HG03280 (cell line): ENCODE measurements around the gene XRCC4.
"Not testable (repeated sequence)": the region's sequence is repeated elsewhere in the genome, so short reads cannot be mapped to it uniquely, and the experiment has no call there.

ENCODE experiments used
- ATAC-seq: cut with Tn5 transposase; IDR thresholded peaks from one replicate; pipeline ENCODE4 v1.9.1; 2021; ENCODE audit warnings: mild to moderate bottlenecking, moderate library complexity; ENCODE audit not compliant: unreplicated experiment

The XRCC4 gene

DNA sequence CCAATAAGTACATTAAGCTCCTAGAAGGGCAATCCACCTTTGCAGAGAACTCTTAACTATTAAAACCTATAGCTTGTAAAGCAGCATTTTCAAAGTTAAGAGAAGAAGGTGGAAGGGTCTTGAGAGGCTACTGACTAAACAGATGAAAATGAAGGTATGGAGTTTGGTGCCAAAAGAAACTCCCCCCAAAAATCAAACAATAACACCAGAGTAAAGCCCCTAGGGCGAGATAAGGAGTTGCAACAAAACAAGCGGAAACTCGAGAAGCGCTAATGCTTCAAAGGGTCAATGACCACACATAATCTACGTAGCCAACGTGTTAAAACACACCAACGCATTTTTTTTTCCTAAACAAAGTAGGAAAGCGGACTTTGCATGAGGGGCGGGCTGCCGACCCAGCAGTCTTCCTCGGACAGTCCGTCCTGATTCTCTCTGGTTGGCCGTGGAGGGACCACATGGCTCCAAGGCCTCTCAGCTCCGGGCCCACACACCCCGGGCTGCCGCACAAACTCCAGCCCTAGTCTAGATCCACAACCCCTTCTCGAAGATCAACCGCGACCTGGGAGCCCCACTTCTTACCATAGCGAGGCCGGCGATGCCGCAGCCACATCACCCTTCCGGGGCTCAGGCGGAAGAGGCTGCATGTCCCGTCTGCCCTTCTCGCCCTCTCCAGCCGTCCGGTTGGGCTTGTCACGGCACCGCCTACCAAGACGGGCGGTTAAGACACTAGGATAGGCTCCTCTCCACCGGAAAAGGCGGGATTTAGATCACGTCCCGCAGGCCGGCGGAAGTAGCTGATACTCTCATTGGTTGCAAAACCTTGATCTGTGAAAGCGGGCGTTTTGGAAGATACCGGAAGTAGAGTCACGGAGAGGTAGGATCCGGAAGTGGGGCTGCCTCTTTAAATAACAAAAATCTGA, at the start of gene XRCC4, which contains the start of gene TMEM167A:
Gene XRCC4, plus strand, starts transcription at position 806 of the 920 bp plus-strand sequence. CDS start 27,373 bp downstream, outside the sequence.
Gene TMEM167A, minus strand, starts transcription at position 653 of the 920 bp plus-strand sequence. Its CDS starts 71 bp downstream, at position 582.
- peak; percentile 99 for ATAC-seq

DNA sequence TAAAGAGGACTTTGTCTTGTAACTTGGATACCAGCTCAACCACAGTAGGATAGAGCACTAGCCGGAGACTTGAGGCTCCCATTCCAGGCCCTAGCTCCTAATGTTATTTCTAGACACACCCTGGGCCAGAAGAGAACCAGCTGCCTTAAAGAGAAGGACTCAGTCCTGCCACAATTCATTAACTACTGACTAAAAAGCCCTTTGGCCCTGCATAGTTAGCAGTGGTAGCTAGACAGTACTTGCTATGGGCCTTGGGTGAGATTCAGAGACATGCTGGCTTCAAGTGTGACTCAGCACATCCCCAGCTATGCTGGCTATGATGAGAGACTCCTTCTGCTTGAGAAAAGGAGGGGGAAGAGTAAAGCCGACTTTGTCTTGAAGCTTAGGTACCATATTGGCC, 47.4 kb upstream of the XRCC4 start:
- no peak for ATAC-seq

DNA sequence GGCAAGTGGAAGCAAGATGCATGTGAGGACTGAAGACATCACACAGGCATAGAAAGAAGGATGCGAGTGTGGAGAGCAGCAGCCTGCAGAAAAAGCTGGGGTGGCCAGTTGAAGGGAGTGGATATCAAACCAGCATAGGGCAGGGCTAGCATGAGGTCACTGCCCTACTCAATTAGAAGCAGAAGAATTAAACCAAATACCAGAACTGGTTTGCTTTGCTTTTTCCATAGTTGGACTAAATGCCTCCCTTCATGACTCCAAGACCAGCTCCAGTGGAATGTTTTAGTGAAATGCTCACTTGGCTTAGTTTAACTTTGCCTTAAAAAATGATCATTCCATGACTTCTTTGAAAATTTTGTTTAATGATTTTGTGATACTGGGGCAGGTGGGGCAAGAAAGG, 46.0 kb upstream of the XRCC4 start:
- no peak for ATAC-seq

DNA sequence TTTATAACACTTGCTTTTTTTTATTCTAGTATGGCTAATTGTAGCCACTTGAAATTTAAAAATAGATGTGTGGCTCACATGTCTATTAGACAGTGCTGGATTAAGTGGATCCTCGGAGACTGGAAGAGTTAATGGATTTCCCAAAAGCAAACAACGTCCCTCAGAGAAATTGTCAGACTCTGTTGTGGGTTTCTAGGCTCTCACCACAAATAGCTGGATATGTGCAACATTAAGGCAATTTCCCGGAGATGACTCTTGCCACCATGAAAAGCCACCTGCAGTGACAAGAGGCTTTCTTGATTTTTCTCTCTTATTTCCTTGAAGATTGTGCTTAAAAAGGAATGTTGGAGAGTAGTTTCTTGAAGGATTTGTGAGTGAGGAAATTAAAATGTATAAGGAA, 43.3 kb upstream of the XRCC4 start:
- no peak for ATAC-seq

DNA sequence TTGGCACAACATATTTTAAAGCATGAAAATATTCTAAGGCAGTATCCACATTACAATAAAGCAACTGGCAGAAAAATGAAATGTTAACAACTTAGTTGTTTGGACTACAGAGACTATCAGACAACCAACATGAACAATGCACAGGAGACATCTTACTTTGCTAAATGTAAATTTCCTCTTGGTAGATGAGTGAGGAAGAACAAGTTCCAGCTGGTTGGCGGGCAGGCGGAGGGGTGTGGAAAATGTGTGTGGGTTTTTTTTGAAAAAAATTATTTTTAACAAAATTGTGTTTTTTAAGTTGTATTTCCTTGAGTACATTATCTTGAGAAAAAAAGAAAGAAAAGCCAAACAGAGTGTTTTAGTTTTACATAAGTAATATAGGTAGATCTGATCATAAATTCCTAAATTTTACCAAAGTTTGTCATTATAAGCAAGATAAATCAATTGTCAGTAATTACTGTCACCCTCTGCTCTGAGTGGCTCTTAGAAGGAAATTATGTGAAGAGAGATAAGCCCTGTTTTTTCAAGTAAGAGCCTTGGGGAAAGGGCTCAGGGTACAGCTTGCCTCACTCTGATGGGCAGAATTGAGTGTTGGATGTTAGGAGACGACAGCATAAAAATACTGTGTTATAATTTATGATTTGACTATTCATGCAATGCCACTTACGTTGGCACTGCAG, 42.7 kb upstream of the XRCC4 start:
- ATAC-seq, result no peak

DNA sequence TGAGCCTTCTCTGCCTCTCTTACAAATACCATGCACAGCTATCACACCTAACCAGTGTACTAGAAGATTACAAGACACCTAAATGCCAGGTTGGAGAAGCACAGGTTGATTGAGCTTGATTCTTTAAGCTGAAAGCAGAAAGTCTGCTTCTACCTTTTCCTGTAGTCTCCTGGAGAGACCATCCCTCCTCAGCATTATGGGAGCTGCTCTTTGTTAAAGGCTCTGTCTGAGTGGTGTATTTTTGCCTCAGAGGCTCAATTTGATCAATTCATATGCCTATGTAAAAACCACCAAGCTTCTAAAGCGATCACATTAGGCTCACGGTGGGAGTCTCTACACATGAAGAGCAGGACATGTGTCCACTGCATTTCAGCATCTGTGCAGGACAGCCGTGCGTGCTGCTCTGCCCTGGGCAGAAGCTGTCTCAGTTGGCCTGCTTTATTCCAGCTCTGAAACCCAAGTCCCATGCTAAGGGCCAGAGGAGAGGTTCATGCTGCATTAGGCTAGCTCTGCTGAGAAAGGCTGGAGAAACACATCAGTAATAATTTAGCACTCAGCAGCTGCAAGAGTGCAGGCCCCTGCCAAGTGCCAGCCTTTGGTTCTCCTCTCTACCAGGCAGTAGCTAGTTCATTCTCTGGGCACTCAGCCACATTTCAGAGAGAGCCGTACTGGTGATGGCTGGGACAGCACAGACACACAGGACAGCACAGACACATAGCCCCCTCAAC, 41.8 kb upstream of the XRCC4 start:
- ATAC-seq, result no peak

DNA sequence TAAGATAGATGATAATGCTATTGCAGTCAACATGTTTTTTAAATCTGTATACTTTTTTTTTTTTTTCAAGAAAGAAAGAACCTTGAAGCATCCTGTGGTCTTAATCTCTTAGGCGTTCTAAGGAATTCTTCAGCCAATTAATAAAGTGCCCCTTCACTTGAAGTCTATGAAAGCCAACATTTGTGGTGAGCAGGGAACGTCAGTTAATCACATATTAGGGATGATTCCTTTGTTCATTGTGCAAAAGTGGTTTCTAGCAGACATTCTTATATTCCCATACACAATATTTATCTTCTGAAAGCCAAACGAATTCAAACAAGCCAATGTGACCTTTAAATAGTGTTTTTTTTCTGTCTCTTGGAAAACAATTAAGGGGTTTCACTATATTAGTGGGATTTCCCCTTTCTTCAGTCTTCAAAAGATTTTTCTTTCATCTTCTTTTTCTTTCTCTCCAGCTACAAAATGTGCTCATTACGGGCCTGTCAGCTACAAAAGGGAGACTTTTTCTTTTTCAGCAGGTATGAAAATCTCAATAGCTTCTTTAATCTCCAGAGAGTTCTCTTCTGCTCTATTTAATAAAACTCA, 40.3 kb upstream of the XRCC4 start:
- no peak for ATAC-seq

DNA sequence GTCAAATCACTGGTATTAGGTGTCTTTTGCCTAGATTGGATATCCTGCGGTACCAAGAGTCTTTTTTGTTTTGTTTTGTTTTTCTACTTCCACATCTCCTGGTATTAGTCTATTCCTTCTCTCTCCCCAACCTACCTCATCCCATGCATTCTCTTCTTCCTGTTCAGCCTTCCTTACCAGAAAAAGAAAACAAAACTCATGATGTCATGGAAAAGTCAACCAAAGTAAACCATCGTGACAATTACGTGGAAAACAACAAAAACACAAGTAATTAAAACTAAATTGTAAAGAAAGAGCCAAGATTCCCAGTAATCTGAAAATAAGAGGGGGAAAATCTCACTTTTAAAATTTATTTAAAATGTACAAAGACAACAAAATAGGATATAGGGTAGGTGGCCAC, 38.4 kb upstream of the XRCC4 start:
- no peak for ATAC-seq

DNA sequence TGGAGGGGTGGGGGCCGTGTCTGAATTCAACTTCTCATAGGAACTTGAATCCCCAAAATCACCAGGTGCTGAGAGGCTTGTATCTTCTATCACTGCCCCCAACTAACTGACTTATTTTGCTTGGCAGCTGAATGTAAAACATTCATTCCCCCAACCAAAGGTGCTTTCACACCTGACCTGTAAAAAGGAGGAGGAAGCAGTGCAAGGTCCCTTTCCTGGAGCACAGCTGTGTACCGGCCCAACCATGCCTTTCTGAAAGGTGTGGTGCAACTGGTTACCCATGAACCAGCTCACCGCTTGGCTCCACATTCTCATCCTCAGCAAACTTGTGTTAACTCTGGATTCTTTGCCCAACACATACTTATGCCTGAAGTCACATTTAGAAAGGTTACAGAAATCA, 34.8 kb upstream of the XRCC4 start:
- ATAC-seq, result no peak

DNA sequence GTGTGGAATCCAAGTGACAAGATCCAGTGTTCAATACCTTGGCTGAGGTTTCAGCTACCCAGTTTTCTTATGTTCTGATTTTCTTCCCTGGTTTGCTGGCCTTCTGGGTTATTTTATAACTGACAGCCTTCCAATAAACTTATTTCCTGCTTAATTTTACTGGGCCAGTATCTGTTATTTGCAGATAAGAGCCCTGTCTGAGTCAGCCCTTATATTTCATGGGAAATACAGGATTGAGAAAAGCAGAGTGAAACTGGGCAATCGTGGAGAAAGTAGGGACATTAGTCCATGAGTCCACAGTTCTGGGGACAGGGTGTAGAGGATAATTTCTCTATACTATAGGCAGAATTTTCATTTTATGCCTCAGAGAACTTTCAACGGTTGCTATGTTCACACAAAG, 32.4 kb upstream of the XRCC4 start:
- no peak for ATAC-seq

DNA sequence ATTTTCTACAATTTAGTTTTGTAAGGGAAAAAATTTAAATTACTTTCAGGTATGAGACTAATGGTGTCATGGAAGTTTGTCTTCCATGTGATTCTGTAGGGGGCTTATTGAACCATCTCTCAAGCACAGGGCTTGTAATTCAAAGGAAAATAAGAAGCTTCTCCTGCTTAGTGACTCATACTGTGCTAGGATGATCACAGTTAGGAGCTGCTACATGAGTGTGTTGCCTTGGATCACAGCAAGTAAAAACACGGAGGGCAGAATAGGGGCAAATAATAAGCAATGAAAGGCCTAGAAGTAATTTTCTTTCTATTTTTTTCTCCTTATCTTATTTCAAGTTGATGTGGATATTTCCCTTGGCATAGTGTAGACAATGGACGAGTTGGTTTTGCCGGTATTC, 29.1 kb upstream of the XRCC4 start:
- ATAC-seq, result no peak

DNA sequence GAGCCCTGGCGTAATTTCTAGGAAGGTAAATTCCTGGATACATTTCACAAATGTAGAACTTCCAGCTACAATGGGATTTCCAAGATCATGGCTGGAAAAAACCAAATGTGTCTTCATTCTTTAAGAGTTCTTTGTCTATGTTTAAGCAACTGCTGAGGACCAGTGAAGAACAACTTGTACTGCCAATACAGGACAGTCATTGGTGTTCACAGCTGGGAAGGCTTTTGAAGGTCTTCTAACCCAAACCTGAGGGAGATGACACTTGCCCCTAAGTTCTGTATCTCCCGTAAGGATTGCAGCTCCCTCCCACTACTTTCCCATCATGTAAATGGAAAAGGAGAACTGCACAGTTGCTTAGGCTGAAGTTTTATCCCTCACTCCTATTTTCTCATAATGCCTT, 28.5 kb upstream of the XRCC4 start:
- ATAC-seq, result no peak

DNA sequence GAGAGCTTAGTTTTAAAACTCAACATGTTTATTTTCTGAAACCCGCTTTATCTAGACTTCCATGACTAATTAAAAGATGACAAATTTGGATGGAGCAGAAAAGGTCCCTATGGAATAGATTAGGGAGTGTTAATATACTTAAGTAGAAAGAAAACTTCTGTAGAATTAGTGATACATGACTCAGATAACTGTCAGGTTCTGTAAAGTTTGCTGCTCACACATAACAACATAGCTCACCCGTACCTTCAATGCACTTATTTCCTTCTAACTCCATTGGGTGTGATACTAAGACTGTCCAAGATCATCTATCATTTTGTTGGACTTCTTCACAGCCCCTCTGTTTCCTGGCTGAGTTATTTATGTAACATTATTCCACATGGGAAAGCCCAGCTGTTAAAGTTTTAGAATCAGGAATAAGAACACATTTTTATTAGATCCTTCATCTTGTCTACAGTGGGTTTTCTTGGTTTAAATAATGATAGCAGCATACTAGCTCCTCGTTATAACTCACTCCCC, 27.9 kb upstream of the XRCC4 start:
- no peak for ATAC-seq

DNA sequence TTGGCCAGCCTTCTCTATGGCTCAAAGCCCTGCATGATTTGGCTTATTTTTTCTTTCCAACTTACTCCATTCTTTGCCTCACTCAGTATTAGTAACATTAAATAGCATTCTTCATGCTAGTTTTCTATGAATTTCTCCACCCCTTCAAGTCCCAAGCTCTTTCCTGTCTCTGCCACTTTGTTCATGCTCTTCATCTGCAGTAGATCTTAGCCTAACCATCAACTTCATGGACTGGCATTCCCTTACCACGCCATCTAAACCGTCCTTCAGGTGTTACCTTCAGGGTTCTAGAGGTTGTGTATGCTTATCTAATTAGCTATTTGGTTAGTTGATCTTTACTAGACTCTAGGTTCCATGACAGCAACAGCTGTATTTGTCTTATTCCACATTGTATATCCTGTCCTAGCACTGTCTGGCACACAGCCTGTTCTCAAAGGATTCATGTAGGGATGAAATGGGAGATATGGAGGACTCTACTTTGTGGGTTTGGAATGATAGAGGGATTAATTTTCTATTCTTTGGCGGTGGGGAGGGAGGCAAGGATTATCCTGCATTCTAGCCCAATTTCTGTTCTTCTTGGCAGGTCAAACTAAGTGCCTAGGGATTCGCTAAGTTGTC, 26.5 kb upstream of the XRCC4 start:
- ATAC-seq, result no peak

DNA sequence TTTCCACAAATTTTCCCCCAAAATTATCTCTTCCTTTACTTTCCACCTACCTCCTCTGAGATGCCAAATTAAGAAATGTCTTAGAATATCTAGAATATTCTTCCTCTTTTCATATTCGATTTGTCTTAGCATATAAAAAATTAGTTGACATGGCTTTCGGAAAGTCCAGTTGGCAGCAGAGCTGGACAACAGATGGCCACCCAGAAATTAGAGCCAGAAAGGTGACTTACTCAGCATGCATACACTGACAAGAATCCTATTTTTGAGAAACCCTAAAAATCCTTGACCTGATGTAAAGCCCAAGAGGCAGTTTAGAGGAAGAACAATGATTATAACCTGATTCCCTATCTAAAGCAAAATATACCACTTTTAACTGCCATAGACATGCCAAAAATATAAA, 22.2 kb upstream of the XRCC4 start:
- ATAC-seq, result no peak

DNA sequence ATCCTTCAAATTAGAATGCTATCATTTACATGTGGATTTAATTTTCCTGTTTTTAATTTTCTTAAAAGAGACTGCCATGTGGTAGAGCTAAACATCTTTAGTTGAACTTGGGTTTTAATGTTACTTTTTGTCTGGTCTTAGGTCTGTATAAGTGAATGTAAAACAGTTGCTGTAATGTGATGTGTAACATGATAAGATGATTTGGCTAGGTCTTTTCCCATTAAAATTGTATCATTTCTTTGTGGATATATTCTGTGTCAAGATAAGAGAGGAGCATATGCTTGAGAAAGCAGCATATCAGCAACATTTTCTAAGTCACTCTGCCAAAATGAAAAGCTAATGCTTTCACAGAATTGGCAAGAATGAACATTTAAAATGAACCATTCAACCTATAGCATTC, 18.6 kb upstream of the XRCC4 start:
- no peak for ATAC-seq

DNA sequence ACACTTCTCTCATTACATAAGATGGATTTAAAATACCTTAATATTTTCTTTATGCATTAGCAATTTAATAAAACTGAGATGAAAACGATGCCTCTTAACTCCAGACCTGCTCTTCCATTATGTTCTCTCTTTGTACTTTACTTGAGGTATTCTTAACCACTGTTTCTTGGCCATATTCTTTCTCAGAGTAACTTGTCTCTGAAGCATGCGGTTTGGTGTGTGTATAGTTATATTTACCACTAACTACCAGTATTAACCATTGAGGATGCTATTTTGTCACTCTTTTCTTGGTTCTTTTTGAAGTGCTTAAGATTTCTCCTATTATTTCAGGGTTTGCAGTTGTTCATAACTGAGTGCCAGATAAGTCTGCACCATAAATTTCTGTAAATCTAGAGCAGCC, 18.0 kb upstream of the XRCC4 start:
- ATAC-seq, result no peak

DNA sequence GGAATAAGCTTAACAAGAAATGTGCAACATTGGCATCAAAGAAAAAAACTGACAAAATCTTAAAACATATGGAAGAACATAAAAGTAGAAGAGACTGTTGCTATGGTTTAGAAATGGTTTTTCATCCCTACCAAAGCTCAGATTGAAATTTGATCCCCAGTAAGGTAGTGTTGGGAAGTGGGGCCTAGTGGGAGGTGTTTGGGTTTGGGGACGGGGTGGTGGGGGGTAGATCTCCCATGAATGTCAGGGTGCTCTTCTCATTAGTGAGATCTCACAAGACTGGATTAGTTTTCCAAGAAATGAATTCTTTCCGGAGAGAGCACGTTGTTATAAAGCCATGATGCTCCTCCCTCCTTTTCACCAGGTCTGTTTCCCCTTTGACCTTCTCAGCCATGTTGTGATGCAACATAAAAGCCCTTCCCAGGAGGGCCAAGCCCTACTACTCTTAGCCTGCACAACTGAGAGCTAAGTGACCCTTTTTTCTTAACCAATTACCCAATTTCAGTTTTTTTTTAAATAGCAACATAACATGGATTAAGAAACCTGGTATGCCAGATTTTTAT, 10.7 kb upstream of the XRCC4 start:
- ATAC-seq, result no peak

DNA sequence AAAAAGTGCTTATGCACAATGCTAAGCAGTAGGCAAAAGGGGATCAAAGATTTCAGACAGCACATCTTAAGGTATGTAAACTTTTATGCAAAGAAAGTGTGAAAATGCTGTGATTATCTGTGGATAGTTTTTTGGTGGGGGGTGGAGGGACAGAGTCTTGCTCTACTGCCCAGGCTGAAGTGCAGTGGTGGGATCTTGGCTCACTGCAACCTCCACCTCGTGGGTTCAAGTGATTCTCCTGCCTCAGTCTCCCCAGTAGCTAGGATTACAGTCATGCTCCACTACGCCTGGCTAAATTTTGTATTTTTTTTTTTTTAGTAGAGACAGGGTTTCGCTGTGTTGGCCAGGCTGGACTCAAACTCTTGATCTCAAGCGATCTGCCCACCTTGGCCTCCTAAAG, 10.0 kb upstream of the XRCC4 start:
- not testable (repeated sequence) for ATAC-seq
